T-helper 2 cell treated with Interferon-gamma antibody and Interleukin-4, amounts not matched to agents 5 μg/mL and 100 μg/mL, for 36 hours (primary cell): Measurements from ENCODE around the gene CD59.
A peak's percentile ranks its signal among the peaks of the same experiment; 100 is the strongest.
"Not testable (repeated sequence)": the region's sequence is repeated elsewhere in the genome, so short reads cannot be mapped to it uniquely, and the experiment has no call there.

Source experiments
- DNase-seq: peaks from one replicate; pipeline ENCODE4 v3.0.0; 2021; ENCODE audit warnings: low spot score
- H3K27ac Mint-ChIP-seq: one replicate; pipeline ENCODE4 v1.8.0; 2021; ENCODE audit warnings: mild to moderate bottlenecking, mixed read lengths
- H3K27me3 Mint-ChIP-seq: one replicate; pipeline ENCODE4 v1.8.0; 2021; ENCODE audit warnings: low read depth, mixed read lengths
- H3K36me3 Mint-ChIP-seq: one replicate; pipeline ENCODE4 v1.8.0; 2021; ENCODE audit warnings: low read depth, mixed read lengths
- H3K4me1 Mint-ChIP-seq: one replicate; pipeline ENCODE4 v1.8.0; 2021; ENCODE audit warnings: low read depth, mixed read lengths
- H3K4me3 Mint-ChIP-seq: one replicate; pipeline ENCODE4 v1.8.0; 2022; ENCODE audit warnings: mild to moderate bottlenecking, moderate library complexity, mixed read lengths
- H3K9me3 Mint-ChIP-seq: one replicate; pipeline ENCODE4 v1.8.0; 2021; ENCODE audit warnings: mixed read lengths

The CD59 gene

GRCh38 chr11:33713856-33714398, 22.3 kb downstream of the CD59 start:
- Mint-ChIP-seq H3K27ac (no peak overlapping the region), H3K36me3 (peaks cover 31% of the 10 kb centered on the region), H3K4me1 (no peaks in the 10 kb centered on the region), H3K4me3 (no peak overlapping the region), H3K9me3 (no peaks in the 10 kb centered on the region), H3K27me3 (no peaks in the 10 kb centered on the region)
- no peak for DNase-seq

GRCh38 chr11:33713151-33713855, 22.9 kb downstream of the CD59 start:
- Mint-ChIP-seq H3K4me3 (no peak overlapping the region), H3K4me1 (no peaks in the 10 kb centered on the region), H3K27ac (no peak overlapping the region), H3K9me3 (no peaks in the 10 kb centered on the region), H3K27me3 (no peaks in the 10 kb centered on the region), H3K36me3 (peaks cover 28% of the 10 kb centered on the region)
- DNase-seq, result no peak

- Mint-ChIP-seq H3K9me3 (no peaks in the 10 kb centered on the region), H3K36me3 (peaks cover 29% of the 10 kb centered on the region), H3K27me3 (no peaks in the 10 kb centered on the region), H3K4me3 (no peak overlapping the region), H3K27ac (no peak overlapping the region), H3K4me1 (no peaks in the 10 kb centered on the region)
- DNase-seq, result no peak
These were observed 23.8 kb downstream of the CD59 start for GRCh38 chr11:33712436-33712835.

GRCh38 chr11:33709466-33709865, 26.8 kb downstream of the CD59 start:
- peaks cover 25% of the 10 kb centered on the region for H3K36me3 Mint-ChIP-seq

GRCh38 chr11:33708985-33709384, 27.2 kb downstream of the CD59 start:
- no peaks in the 10 kb centered on the region for H3K27me3 Mint-ChIP-seq
- peaks cover 8% of the 10 kb centered on the region for H3K4me1 Mint-ChIP-seq
- DNase-seq, result no peak
- no peaks in the 10 kb centered on the region for H3K9me3 Mint-ChIP-seq
- peaks cover 25% of the 10 kb centered on the region for H3K36me3 Mint-ChIP-seq
- no peak overlapping the region for H3K27ac Mint-ChIP-seq
- no peak overlapping the region for H3K4me3 Mint-ChIP-seq

More at GRCh38 chr11:33709466-33709865, 26.8 kb downstream of the CD59 start:
- Mint-ChIP-seq H3K27me3 (no peaks in the 10 kb centered on the region), H3K9me3 (no peaks in the 10 kb centered on the region), H3K4me1 (peaks cover 8% of the 10 kb centered on the region), H3K27ac (no peak overlapping the region), H3K4me3 (no peak overlapping the region)
- DNase-seq, result no peak

- H3K27ac Mint-ChIP-seq, H3K4me1 Mint-ChIP-seq, H3K27me3 Mint-ChIP-seq: not testable (repeated sequence)
These were observed 28.4 kb downstream of the CD59 start for GRCh38 chr11:33707831-33708230.

GRCh38 chr11:33706966-33707365, 29.3 kb downstream of the CD59 start:
- H3K4me1 Mint-ChIP-seq, result peaks cover 10% of the 10 kb centered on the region
- no peak overlapping the region for H3K4me3 Mint-ChIP-seq
- no peak overlapping the region for H3K27ac Mint-ChIP-seq
- no peak for DNase-seq
- H3K27me3 Mint-ChIP-seq, result no peaks in the 10 kb centered on the region
- peaks cover 18% of the 10 kb centered on the region for H3K36me3 Mint-ChIP-seq
- H3K9me3 Mint-ChIP-seq, result no peaks in the 10 kb centered on the region

More at GRCh38 chr11:33707831-33708230, 28.4 kb downstream of the CD59 start:
- not testable (repeated sequence) for DNase-seq, H3K9me3 Mint-ChIP-seq, H3K4me3 Mint-ChIP-seq
- peaks cover 22% of the 10 kb centered on the region for H3K36me3 Mint-ChIP-seq

- Mint-ChIP-seq H3K4me3 (no peak overlapping the region), H3K27me3 (no peaks in the 10 kb centered on the region), H3K27ac (no peak overlapping the region), H3K9me3 (no peaks in the 10 kb centered on the region), H3K36me3 (peaks cover 18% of the 10 kb centered on the region), H3K4me1 (peaks cover 11% of the 10 kb centered on the region)
- no peak for DNase-seq
These were observed 29.7 kb downstream of the CD59 start for GRCh38 chr11:33706546-33706945.

GRCh38 chr11:33704240-33705002, 31.8 kb downstream of the CD59 start:
- no peak for DNase-seq
- Mint-ChIP-seq H3K36me3 (peaks cover 11% of the 10 kb centered on the region), H3K4me1 (peaks cover 22% of the 10 kb centered on the region), H3K27ac (no peak overlapping the region), H3K27me3 (peaks cover 6% of the 10 kb centered on the region), H3K9me3 (no peaks in the 10 kb centered on the region), H3K4me3 (no peak overlapping the region)

- Mint-ChIP-seq H3K27ac (no peak overlapping the region), H3K27me3 (peaks cover 10% of the 10 kb centered on the region), H3K4me3 (no peak overlapping the region), H3K9me3 (no peaks in the 10 kb centered on the region), H3K36me3 (peaks cover 6% of the 10 kb centered on the region), H3K4me1 (peaks cover 22% of the 10 kb centered on the region)
- DNase-seq, result no peak
These were observed 32.4 kb downstream of the CD59 start for GRCh38 chr11:33703788-33704187.

- Mint-ChIP-seq H3K4me1 (peaks cover 22% of the 10 kb centered on the region), H3K4me3 (no peak overlapping the region), H3K9me3 (no peaks in the 10 kb centered on the region), H3K36me3 (peaks cover 6% of the 10 kb centered on the region), H3K27me3 (peaks cover 12% of the 10 kb centered on the region), H3K27ac (no peak overlapping the region)
- DNase-seq, result no peak
These were observed 33.0 kb downstream of the CD59 start for GRCh38 chr11:33703234-33703633.

GRCh38 chr11:33701302-33702230, 34.7 kb downstream of the CD59 start:
- Mint-ChIP-seq H3K4me3 (peak overlapping the region; percentile 94), H3K27me3 (peaks cover 24% of the 10 kb centered on the region), H3K9me3 (no peaks in the 10 kb centered on the region), H3K27ac (peak overlapping the region; percentile 68), H3K36me3 (peaks cover 2% of the 10 kb centered on the region), H3K4me1 (peaks cover 17% of the 10 kb centered on the region)
- DNase-seq, result no peak

GRCh38 chr11:33700502-33701271, 35.5 kb downstream of the CD59 start, which contains the start of gene C11orf91:
TSS of gene C11orf91 (minus strand) at chr11:33700826. CDS start at chr11:33700740, 86 bp downstream.
- Mint-ChIP-seq H3K9me3 (no peaks in the 10 kb centered on the region), H3K27me3 (peaks cover 30% of the 10 kb centered on the region), H3K36me3 (no peaks in the 10 kb centered on the region), H3K4me3 (peak within 1 kb of the TSS; percentile 94), H3K4me1 (peaks cover 15% of the 10 kb centered on the region), H3K27ac (peak within 1 kb of the TSS; percentile 68)
- DNase-seq, result peak; percentile 93
